HFFc6 (cell line): ENCODE measurements around the gene HMX1. TPM values are rescaled to one million over a fixed set of nuclear protein-coding genes. Genes with fewer than 3 reads are reported as not detected.
A peak's percentile ranks its signal among the peaks of the same experiment; 100 is the strongest.

ENCODE experiments used
- DNase-seq: peaks from one replicate; pipeline ENCODE4 v3.0.0-alpha.2; 2018
- H3K27ac Mint-ChIP-seq: 2 replicates; pipeline ENCODE4 v1.8.0; 2020; ENCODE audit warnings: mild to moderate bottlenecking, mixed read lengths
- H3K27me3 Mint-ChIP-seq: 2 replicates; pipeline ENCODE4 v1.8.0; 2021; ENCODE audit warnings: mild to moderate bottlenecking, moderate library complexity, mixed read lengths; ENCODE audit not compliant: insufficient read depth
- H3K36me3 Mint-ChIP-seq: 2 replicates; pipeline ENCODE4 v1.8.0; 2021; ENCODE audit warnings: low read depth, mixed read lengths
- H3K4me1 Mint-ChIP-seq: 2 replicates; pipeline ENCODE4 v1.8.0; 2020; ENCODE audit warnings: low read depth, mixed read lengths
- H3K4me3 Mint-ChIP-seq: 2 replicates; pipeline ENCODE4 v1.8.0; 2020; ENCODE audit warnings: mild to moderate bottlenecking, moderate library complexity, mixed read lengths
- H3K9me3 Mint-ChIP-seq: 2 replicates; pipeline ENCODE4 v1.8.0; 2020; ENCODE audit warnings: mild to moderate bottlenecking, mixed read lengths
- CTCF ChIP-seq: fragments of 200-600 bp; sonication (generic); IDR thresholded peaks from 2 replicates; pipeline ENCODE4 v1.5.0; 2021; ENCODE audit warnings: antibody characterized with exemption, mild to moderate bottlenecking
- total RNA-seq, 6 experiments: library from RNA; stranded (reverse); fragmentation: NEBNext Ultra II Directional; extraction: Animal tissue kit (Norgen Biotek cat#: 25700); gene quantifications; 2 replicates in 1 of 6; 3 replicates in 5 of 6; pipeline ENCODE4 v1.2.3, GENCODE V29; 2021

The HMX1 gene
- total RNA-seq, 6 experiments from 2014 or later: not detected

GRCh38 chr4:8878421-8878820 lies 6.8 kb upstream of the HMX1 start:
- H3K4me1 Mint-ChIP-seq: no peaks in the 10 kb centered on the region
- no peak for TF ChIP-seq CTCF
- H3K4me3 Mint-ChIP-seq: no peak overlapping the region
- peaks cover 62% of the 10 kb centered on the region for H3K27me3 Mint-ChIP-seq
- no peak overlapping the region for H3K27ac Mint-ChIP-seq
- no peaks in the 10 kb centered on the region for H3K36me3 Mint-ChIP-seq
- DNase-seq: no peak
- H3K9me3 Mint-ChIP-seq: no peaks in the 10 kb centered on the region

GRCh38 chr4:8877780-8878040 lies 6.1 kb upstream of the HMX1 start:
- Mint-ChIP-seq H3K36me3 (no peaks in the 10 kb centered on the region), H3K4me3 (no peak overlapping the region), H3K4me1 (no peaks in the 10 kb centered on the region), H3K27me3 (peaks cover 69% of the 10 kb centered on the region), H3K9me3 (no peaks in the 10 kb centered on the region), H3K27ac (no peak overlapping the region)
- no peak for DNase-seq
- TF ChIP-seq CTCF: no peak

GRCh38 chr4:8876982-8877779 lies 5.5 kb upstream of the HMX1 start:
- no peaks in the 10 kb centered on the region for H3K4me1 Mint-ChIP-seq
- H3K4me3 Mint-ChIP-seq: no peak overlapping the region
- no peak overlapping the region for H3K27ac Mint-ChIP-seq
- no peaks in the 10 kb centered on the region for H3K9me3 Mint-ChIP-seq
- H3K27me3 Mint-ChIP-seq: peaks cover 69% of the 10 kb centered on the region
- no peaks in the 10 kb centered on the region for H3K36me3 Mint-ChIP-seq
- no peak for TF ChIP-seq CTCF
- DNase-seq: no peak

- Mint-ChIP-seq H3K27me3 (peaks cover 65% of the 10 kb centered on the region), H3K4me3 (no peak overlapping the region), H3K4me1 (no peaks in the 10 kb centered on the region), H3K9me3 (no peaks in the 10 kb centered on the region), H3K36me3 (no peaks in the 10 kb centered on the region), H3K27ac (no peak overlapping the region)
- TF ChIP-seq CTCF: no peak
- no peak for DNase-seq
Observed at GRCh38 chr4:8874896-8875680, 3.4 kb upstream of the HMX1 start.

GRCh38 chr4:8874003-8874895 lies 2.6 kb upstream of the HMX1 start:
- no peaks in the 10 kb centered on the region for H3K9me3 Mint-ChIP-seq
- no peak overlapping the region for H3K27ac Mint-ChIP-seq
- H3K4me3 Mint-ChIP-seq: no peak overlapping the region
- peaks cover 66% of the 10 kb centered on the region for H3K27me3 Mint-ChIP-seq
- no peaks in the 10 kb centered on the region for H3K4me1 Mint-ChIP-seq
- TF ChIP-seq CTCF: peak; percentile 29
- no peaks in the 10 kb centered on the region for H3K36me3 Mint-ChIP-seq
- DNase-seq: no peak
